ENCODE data around the gene KCTD20. TPM values are rescaled to one million over a fixed set of nuclear protein-coding genes. Genes with fewer than 3 reads are reported as not detected.
"Not testable (repeated sequence)": the region's sequence is repeated elsewhere in the genome, so short reads cannot be mapped to it uniquely, and the experiment has no call there.

KCTD20 gene
- total RNA-seq, 1 donor from 2014 or later: 51.8 TPM

GRCh38 chr6:36478051-36478526, 35.3 kb downstream of the KCTD20 start:
- H3K36me3 Mint-ChIP-seq: peaks cover 40% of the 10 kb centered on the region
- H3K4me3 Mint-ChIP-seq: no peak overlapping the region
- no peak for DNase-seq (ENCODE audit: extremely low spot score, unreplicated experiment)
- H3K27ac Mint-ChIP-seq: no peak overlapping the region
- no peaks in the 10 kb centered on the region for H3K9me3 Mint-ChIP-seq
- no peaks in the 10 kb centered on the region for H3K27me3 Mint-ChIP-seq
- H3K4me1 Mint-ChIP-seq (ENCODE audit: unreplicated experiment): peaks cover 9% of the 10 kb centered on the region
- no peak for TF ChIP-seq CTCF (conservative IDR thresholded peaks at IDR 0.05)

- DNase-seq (ENCODE audit: extremely low spot score, unreplicated experiment): no peak
- Mint-ChIP-seq H3K4me1 (ENCODE audit: unreplicated experiment) (peaks cover 9% of the 10 kb centered on the region), H3K9me3 (no peaks in the 10 kb centered on the region), H3K27ac (peak overlapping the region; percentile 65), H3K27me3 (no peaks in the 10 kb centered on the region), H3K36me3 (peaks cover 41% of the 10 kb centered on the region), H3K4me3 (no peak overlapping the region)
- no peak for TF ChIP-seq CTCF (conservative IDR thresholded peaks at IDR 0.05)
These were observed 36.5 kb downstream of the KCTD20 start for GRCh38 chr6:36479256-36479655.

GRCh38 chr6:36483326-36483725, 40.5 kb downstream of the KCTD20 start:
- H3K4me1 Mint-ChIP-seq (ENCODE audit: unreplicated experiment); H3K9me3 Mint-ChIP-seq; H3K4me3 Mint-ChIP-seq; H3K27me3 Mint-ChIP-seq; H3K27ac Mint-ChIP-seq; DNase-seq (ENCODE audit: extremely low spot score, unreplicated experiment): not testable (repeated sequence)
- H3K36me3 Mint-ChIP-seq: peaks cover 48% of the 10 kb centered on the region

- Mint-ChIP-seq H3K9me3 (no peaks in the 10 kb centered on the region), H3K36me3 (peaks cover 42% of the 10 kb centered on the region), H3K27me3 (no peaks in the 10 kb centered on the region), H3K4me3 (no peak overlapping the region), H3K27ac (no peak overlapping the region), H3K4me1 (ENCODE audit: unreplicated experiment) (no peaks in the 10 kb centered on the region)
- TF ChIP-seq CTCF (conservative IDR thresholded peaks at IDR 0.05): no peak
- no peak for DNase-seq (ENCODE audit: extremely low spot score, unreplicated experiment)
These were observed 41.9 kb downstream of the KCTD20 start for GRCh38 chr6:36484736-36485135.

GRCh38 chr6:36487698-36488097, 44.9 kb downstream of the KCTD20 start:
- Mint-ChIP-seq H3K27ac (no peak overlapping the region), H3K36me3 (peaks cover 31% of the 10 kb centered on the region), H3K27me3 (no peaks in the 10 kb centered on the region), H3K4me3 (no peak overlapping the region), H3K9me3 (no peaks in the 10 kb centered on the region), H3K4me1 (ENCODE audit: unreplicated experiment) (no peaks in the 10 kb centered on the region)
- no peak for DNase-seq (ENCODE audit: extremely low spot score, unreplicated experiment)
- no peak for TF ChIP-seq CTCF (conservative IDR thresholded peaks at IDR 0.05)

DNA sequence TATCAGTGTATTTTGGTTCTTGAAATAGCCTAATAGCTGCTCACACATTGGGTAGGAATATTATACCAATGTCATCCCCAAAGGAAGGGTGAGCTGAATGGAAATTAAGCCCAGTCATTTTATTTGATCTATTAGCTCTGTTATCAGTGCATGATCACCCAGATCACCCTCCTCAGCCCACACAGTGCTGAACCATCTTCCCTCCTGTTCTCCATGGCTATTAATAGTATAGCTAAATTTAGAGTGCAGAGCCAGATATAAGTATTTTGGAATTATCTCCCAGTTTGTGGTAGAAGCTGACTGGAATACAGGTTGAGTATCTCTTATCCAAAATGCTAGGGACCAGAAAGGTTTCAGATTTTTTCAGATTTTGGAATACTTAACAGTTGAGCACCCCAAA, 45.4 kb downstream of the KCTD20 start:
- no peaks in the 10 kb centered on the region for H3K27me3 Mint-ChIP-seq
- TF ChIP-seq CTCF (conservative IDR thresholded peaks at IDR 0.05): no peak
- H3K9me3 Mint-ChIP-seq: no peaks in the 10 kb centered on the region
- DNase-seq (ENCODE audit: extremely low spot score, unreplicated experiment): no peak
- H3K27ac Mint-ChIP-seq: no peak overlapping the region
- H3K36me3 Mint-ChIP-seq: peaks cover 31% of the 10 kb centered on the region
- no peaks in the 10 kb centered on the region for H3K4me1 Mint-ChIP-seq (ENCODE audit: unreplicated experiment)
- no peak overlapping the region for H3K4me3 Mint-ChIP-seq

Data from type B pancreatic cell (in vitro differentiated cells).